Measurements from ENCODE around the gene EOLA1. TPM values are rescaled to one million over a fixed set of nuclear protein-coding genes. Genes with fewer than 3 reads are reported as not detected.

Gene EOLA1
- polyA plus RNA-seq, 1 donor from 2014 or later: 31.1 TPM

DNA sequence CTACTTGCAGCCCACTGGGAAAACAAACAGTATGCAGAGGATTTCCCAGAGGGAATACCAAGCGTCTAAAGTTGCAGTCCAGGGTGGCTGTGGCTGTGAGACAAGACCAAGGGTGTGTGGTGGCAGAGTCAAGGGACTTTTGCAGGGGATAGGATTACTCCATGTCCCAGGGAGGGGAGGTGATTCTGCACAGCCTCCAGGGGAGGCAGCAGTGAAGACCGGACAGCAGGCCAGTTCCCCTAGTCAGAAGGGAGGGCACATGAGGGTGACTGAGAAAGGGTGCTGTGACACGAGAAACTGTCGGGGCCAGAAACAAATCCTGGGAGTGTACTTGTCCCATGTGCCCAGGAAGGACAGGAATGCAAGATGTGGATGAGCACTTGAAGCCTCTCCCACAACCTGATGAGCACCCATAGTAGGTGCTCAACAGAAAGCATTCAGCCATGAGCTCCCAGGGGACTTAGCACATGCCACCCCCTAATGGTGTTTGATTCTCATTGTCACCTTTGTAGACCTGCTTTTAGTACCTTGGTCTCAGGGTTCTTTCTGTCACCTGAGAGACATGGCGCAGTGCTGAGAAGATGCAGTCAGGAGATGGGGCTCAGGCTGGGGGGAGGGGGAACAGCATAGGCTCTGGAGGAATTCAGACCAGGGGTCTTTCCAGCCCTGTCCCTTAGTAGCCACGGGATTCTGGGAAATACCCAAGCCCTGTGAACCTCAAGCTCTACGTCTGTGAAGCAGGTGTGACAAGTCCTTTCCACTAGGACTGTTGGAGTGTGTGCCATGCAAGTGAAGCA, 27.0 kb downstream of the EOLA1 start:
- H3K9ac ChIP-seq (ENCODE audit: low read length): no peak overlapping the region
- no peaks in the 10 kb centered on the region for H3K36me3 ChIP-seq (ENCODE audit: insufficient read depth, low read length)
- no peaks in the 10 kb centered on the region for H3K79me2 ChIP-seq (replicated peaks; ENCODE audit: insufficient read depth, low read length)
- no peaks in the 10 kb centered on the region for H3K9me3 ChIP-seq (ENCODE audit: low read length)
- H4K20me1 ChIP-seq (ENCODE audit: insufficient read depth): no peaks in the 10 kb centered on the region
- H3K27ac ChIP-seq (ENCODE audit: low read length): no peak overlapping the region
- H3K4me3 ChIP-seq (ENCODE audit: low read length): no peak overlapping the region
- TF ChIP-seq RAD21 (conservative IDR thresholded peaks at IDR 0.05): no peak
- TF ChIP-seq, protein P1, sequence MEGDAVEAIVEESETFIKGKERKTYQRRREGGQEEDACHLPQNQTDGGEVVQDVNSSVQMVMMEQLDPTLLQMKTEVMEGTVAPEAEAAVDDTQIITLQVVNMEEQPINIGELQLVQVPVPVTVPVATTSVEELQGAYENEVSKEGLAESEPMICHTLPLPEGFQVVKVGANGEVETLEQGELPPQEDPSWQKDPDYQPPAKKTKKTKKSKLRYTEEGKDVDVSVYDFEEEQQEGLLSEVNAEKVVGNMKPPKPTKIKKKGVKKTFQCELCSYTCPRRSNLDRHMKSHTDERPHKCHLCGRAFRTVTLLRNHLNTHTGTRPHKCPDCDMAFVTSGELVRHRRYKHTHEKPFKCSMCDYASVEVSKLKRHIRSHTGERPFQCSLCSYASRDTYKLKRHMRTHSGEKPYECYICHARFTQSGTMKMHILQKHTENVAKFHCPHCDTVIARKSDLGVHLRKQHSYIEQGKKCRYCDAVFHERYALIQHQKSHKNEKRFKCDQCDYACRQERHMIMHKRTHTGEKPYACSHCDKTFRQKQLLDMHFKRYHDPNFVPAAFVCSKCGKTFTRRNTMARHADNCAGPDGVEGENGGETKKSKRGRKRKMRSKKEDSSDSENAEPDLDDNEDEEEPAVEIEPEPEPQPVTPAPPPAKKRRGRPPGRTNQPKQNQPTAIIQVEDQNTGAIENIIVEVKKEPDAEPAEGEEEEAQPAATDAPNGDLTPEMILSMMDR (IDR thresholded peaks at IDR 0.05; ENCODE audit: poor library complexity, severe bottlenecking): no peak
- TF ChIP-seq EP300 (conservative IDR thresholded peaks at IDR 0.05; ENCODE audit: poor library complexity, severe bottlenecking): no peak
- TF ChIP-seq SMC3 (conservative IDR thresholded peaks at IDR 0.05; ENCODE audit: poor library complexity): no peak
- TF ChIP-seq EZH2 (IDR thresholded peaks at IDR 0.05; ENCODE audit: borderline replicate concordance, insufficient read depth, low read length, poor library complexity, severe bottlenecking): no peak
- TF ChIP-seq, protein P2, sequence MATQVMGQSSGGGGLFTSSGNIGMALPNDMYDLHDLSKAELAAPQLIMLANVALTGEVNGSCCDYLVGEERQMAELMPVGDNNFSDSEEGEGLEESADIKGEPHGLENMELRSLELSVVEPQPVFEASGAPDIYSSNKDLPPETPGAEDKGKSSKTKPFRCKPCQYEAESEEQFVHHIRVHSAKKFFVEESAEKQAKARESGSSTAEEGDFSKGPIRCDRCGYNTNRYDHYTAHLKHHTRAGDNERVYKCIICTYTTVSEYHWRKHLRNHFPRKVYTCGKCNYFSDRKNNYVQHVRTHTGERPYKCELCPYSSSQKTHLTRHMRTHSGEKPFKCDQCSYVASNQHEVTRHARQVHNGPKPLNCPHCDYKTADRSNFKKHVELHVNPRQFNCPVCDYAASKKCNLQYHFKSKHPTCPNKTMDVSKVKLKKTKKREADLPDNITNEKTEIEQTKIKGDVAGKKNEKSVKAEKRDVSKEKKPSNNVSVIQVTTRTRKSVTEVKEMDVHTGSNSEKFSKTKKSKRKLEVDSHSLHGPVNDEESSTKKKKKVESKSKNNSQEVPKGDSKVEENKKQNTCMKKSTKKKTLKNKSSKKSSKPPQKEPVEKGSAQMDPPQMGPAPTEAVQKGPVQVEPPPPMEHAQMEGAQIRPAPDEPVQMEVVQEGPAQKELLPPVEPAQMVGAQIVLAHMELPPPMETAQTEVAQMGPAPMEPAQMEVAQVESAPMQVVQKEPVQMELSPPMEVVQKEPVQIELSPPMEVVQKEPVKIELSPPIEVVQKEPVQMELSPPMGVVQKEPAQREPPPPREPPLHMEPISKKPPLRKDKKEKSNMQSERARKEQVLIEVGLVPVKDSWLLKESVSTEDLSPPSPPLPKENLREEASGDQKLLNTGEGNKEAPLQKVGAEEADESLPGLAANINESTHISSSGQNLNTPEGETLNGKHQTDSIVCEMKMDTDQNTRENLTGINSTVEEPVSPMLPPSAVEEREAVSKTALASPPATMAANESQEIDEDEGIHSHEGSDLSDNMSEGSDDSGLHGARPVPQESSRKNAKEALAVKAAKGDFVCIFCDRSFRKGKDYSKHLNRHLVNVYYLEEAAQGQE (IDR thresholded peaks at IDR 0.05; ENCODE audit: borderline replicate concordance): no peak
- no peak for TF ChIP-seq POLR2AphosphoS5 (IDR thresholded peaks at IDR 0.05)
- no peak for TF ChIP-seq MXI1 (conservative IDR thresholded peaks at IDR 0.05; ENCODE audit: poor library complexity, severe bottlenecking)
- no peak for TF ChIP-seq TAF1 (IDR thresholded peaks at IDR 0.05; ENCODE audit: low read depth)
- H3K4me2 ChIP-seq (ENCODE audit: low read length): no peak overlapping the region
- H3K27me3 ChIP-seq (ENCODE audit: insufficient read depth, low read depth, low read length): no peaks in the 10 kb centered on the region
- no peak overlapping the region for H2AFZ ChIP-seq (ENCODE audit: low read depth, low read length)
- H3K9me2 ChIP-seq (ENCODE audit: insufficient read depth, low read length): no peaks in the 10 kb centered on the region
- H3F3A ChIP-seq (ENCODE audit: insufficient read depth, low read length, poor library complexity, severe bottlenecking): no peaks in the 10 kb centered on the region

DNA sequence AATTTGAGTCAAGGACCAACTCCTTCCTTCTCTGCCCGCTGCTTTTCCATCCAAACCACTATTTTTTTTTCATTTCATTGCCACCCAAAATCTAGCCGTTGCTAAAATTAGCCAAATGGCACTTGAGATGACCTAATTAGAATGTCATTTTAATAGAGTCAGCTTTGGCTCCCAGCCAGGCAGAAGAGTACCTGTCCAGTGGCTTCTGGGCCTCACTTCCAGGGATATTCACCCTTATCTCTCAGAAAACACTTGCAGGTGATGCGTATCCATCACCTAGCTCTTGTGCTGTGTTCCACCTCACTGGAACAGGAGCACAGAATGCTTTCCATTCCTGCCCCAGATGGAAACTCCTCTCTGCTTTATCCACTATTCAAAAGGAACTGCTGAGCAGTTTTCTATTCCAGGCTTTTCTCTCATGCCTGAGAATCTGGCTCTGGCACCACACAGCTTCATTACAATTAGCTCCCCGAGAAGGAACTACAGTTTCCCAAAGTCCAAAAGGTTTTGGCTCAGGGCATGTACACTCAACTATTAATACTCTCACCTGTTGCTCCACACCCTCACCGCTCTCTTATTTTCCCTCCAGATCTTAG, 28.0 kb downstream of the EOLA1 start:
- H3K4me2 ChIP-seq (ENCODE audit: low read length): no peak overlapping the region
- H4K20me1 ChIP-seq (ENCODE audit: insufficient read depth): no peaks in the 10 kb centered on the region
- H3K36me3 ChIP-seq (ENCODE audit: insufficient read depth, low read length): no peaks in the 10 kb centered on the region
- no peaks in the 10 kb centered on the region for H3K9me2 ChIP-seq (ENCODE audit: insufficient read depth, low read length)
- no peak overlapping the region for H2AFZ ChIP-seq (ENCODE audit: low read depth, low read length)
- H3K9me3 ChIP-seq (ENCODE audit: low read length): no peaks in the 10 kb centered on the region
- TF ChIP-seq, protein P1 (IDR thresholded peaks at IDR 0.05; ENCODE audit: poor library complexity, severe bottlenecking): no peak
- TF ChIP-seq, protein P2 (IDR thresholded peaks at IDR 0.05; ENCODE audit: borderline replicate concordance): no peak
- TF ChIP-seq EP300 (conservative IDR thresholded peaks at IDR 0.05; ENCODE audit: poor library complexity, severe bottlenecking): no peak
- no peak for TF ChIP-seq SMC3 (conservative IDR thresholded peaks at IDR 0.05; ENCODE audit: poor library complexity)
- TF ChIP-seq MXI1 (conservative IDR thresholded peaks at IDR 0.05; ENCODE audit: poor library complexity, severe bottlenecking): no peak
- no peak for TF ChIP-seq TAF1 (IDR thresholded peaks at IDR 0.05; ENCODE audit: low read depth)
- no peak for TF ChIP-seq EZH2 (IDR thresholded peaks at IDR 0.05; ENCODE audit: borderline replicate concordance, insufficient read depth, low read length, poor library complexity, severe bottlenecking)
- no peak overlapping the region for H3K4me3 ChIP-seq (ENCODE audit: low read length)
- H3F3A ChIP-seq (ENCODE audit: insufficient read depth, low read length, poor library complexity, severe bottlenecking): no peaks in the 10 kb centered on the region
- no peaks in the 10 kb centered on the region for H3K27me3 ChIP-seq (ENCODE audit: insufficient read depth, low read depth, low read length)
- H3K79me2 ChIP-seq (replicated peaks; ENCODE audit: insufficient read depth, low read length): no peaks in the 10 kb centered on the region
- H3K27ac ChIP-seq (ENCODE audit: low read length): no peak overlapping the region
- H3K9ac ChIP-seq (ENCODE audit: low read length): no peak overlapping the region

Data from neural cell (in vitro differentiated cells).